ENCODE results near the gene EFCAB10.

- TF ChIP-seq CTCF (IDR thresholded peaks at IDR 0.05) (no peak), POLR2A (IDR thresholded peaks at IDR 0.05) (no peak)
Observed at GRCh38 chr7:105577251-105577650, 4.0 kb downstream of the EFCAB10 start.

Data from esophagus squamous epithelium (tissue), 4 donors.